GM12872 (cell line): ENCODE results near the gene POC5.

Experiments
- TF ChIP-seq, protein P1 (sequence below): IDR thresholded peaks from 3 replicates; pipeline ENCODE4 v1.5.1; 2011; ENCODE audit warnings: low read depth, mild to moderate bottlenecking, low read length, moderate library complexity; ENCODE audit not compliant: insufficient read depth

The POC5 gene

DNA sequence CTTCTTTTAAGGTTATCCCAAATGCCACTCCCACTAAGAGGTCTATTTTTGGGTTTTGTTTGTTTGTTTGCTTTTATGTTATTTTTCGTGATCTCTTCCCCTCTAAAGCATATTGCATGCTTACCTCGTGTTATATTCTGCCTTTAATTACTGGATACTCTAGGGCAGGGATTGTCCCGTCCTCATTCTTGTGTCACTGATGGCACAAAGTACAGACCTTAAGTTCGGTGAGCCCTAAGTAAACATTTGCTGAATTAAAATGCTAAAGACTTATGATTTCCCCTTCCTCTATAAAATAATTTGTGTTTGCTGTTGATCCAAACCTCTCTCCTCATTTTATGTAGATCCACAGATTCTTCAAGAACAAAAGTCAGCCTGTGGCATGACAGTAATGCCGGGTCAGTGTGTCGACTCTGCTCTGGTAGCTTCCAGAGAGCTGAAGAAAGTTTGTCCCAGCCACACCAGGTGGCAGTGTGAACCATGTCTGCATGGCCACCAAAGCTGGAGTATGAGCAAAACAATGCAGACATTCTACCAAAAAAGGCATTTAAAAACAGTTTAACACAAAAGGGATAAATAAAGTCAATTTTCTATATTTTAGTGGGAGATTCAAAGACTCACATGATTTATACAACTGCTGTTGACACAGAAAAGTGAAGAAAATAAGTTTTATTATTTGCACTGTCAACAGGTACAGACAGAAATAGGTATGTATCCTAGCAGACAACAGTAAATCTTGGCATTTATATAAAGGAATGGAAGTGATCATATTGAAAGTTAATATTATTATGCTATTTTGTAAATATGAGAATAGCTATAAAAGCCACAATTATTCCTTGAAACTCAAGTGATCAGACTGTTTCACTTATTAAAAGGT is 17.9 kb upstream of the POC5 start:
- TF ChIP-seq, protein P1, sequence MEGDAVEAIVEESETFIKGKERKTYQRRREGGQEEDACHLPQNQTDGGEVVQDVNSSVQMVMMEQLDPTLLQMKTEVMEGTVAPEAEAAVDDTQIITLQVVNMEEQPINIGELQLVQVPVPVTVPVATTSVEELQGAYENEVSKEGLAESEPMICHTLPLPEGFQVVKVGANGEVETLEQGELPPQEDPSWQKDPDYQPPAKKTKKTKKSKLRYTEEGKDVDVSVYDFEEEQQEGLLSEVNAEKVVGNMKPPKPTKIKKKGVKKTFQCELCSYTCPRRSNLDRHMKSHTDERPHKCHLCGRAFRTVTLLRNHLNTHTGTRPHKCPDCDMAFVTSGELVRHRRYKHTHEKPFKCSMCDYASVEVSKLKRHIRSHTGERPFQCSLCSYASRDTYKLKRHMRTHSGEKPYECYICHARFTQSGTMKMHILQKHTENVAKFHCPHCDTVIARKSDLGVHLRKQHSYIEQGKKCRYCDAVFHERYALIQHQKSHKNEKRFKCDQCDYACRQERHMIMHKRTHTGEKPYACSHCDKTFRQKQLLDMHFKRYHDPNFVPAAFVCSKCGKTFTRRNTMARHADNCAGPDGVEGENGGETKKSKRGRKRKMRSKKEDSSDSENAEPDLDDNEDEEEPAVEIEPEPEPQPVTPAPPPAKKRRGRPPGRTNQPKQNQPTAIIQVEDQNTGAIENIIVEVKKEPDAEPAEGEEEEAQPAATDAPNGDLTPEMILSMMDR, result peak; percentile 62

DNA sequence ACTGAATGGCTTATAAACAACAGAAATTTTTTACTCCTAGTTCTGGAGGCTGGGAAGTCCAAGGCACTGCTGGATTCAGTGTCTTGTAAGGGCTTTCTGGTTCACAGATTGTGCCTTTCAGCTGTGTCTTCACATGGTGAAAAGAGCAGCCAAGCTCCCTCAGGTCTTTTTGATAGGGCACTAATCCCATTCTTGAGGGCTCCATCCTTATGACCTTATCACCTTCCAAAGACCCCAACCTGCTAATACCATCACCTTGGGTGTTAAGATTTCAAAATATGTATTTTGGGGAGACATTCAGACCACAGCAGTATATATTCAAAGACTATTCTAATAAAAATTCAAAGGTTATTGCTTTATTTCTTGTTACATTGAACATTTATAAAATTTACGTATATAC is 16.5 kb upstream of the POC5 start:
- TF ChIP-seq, protein P1, result no peak

DNA sequence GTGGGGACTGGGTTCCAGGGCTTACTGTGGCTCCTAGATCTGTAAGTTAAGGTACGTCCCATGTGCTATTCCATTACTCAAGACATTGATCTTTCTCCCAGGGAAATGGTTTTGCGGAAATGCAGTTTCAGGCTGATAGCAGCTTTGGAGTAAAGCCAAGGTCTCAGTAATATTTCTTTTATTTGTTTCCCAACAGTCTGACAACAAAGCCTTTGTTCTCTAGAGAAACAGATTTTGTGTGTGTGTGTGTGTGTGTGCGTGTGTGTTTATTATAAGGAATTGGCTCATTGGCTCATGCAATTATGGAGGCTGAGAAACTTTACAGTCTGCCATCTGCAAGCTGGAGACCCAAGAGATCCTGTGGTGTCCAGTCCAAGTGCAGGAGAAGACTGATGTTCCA is 12.1 kb upstream of the POC5 start:
- TF ChIP-seq, protein P1, result no peak

DNA sequence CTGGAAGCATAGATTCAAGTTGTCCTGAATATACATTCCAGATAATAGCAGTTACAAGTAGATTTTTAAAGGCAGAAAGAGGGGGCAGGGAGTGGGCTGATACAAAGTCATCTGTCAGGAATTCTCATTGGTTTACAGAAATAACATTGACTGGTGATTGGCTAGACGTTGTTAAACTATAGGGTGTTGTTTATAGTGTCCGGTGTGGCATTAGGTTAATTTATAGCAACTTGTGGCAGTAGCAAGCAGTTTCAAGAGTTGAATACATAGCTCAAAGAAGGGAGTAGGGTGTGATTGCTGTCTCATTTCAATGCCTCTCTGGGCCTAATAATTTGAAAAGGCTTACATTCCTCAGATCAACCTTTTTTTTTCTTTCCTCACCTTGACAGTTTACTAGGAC is 10.7 kb upstream of the POC5 start:
- TF ChIP-seq, protein P1, result no peak

DNA sequence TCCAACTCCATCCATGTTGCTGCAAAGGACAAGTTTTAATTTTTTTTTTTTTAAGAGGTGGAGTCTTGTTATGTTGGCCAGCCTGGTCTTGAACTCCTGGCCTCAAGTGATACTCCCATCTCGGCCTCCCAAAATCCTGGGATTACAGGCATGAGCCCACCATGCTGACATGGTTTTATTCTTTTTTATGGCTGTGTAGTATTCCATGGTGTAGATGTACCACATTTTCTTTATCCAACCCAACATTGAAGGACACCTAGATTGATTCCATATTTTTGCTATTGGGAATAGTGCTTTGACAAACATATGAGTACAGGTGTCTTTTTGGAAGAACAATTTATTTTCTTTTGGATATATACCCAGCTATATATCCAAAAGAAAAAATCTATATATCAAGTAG is 6.1 kb upstream of the POC5 start:
- TF ChIP-seq, protein P1, result no peak

DNA sequence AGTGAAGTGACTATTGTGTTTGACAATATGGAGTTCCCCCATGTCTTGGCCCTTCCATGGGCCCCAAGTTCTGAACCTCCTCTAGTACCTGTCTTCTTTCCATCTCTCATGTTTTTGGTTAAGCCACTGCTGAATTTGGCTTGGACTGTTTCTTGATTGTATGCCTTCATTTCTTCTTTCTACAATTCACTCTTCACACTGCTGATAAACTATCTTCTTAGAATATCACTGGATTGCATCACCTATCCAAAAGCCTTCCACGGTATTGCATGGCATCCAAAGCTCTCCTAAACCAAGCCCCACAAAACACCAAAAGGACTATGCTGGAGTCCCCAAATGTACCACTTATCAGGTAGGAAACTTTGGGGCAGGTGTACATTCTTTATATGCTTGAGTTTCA is 4.3 kb upstream of the POC5 start:
- TF ChIP-seq, protein P1, result no peak

DNA sequence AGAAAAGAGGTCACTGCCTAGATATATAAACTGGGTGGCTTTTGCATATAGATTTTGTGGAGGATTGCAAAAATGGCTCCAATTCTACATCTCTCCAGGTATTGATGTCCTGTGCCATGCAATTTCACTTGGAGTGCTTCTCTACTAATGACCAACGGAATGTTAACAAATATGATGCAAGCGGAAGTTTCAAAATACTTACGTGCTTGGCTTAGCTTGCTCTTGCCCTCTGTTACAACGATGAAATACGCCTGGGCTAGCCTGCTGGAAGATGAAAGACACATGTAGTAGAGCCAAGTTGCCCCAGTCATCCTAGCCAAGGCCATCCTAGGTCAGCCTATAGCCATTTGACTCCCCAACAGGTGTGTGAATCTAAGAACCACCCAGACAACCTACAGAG is 3.6 kb upstream of the POC5 start:
- TF ChIP-seq, protein P1, result no peak

DNA sequence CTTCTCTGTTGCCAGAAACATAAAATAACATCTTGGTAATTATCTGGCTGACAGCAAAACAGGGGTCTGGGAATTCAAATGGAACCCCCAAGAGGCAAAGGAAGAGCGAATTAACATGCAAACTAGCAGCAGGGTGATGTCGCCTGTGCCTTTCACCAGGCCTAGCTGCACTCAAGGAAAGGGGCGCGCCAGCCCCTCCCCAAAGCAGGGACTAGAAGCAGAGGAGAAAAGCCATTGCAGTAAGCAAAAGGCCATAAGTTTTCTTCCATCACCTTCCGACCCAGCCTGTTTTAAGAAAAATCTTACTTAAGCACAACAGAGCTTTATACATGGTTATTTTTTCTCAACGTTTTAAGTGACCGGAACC is 539 bp downstream of the POC5 start:
- TF ChIP-seq, protein P1, result no peak
